Adrenal gland (tissue), 5 donors: ENCODE results near the gene USP10.

Experiments used
- POLR2A ChIP-seq, 2 donors: fragments of 450-650 bp; IDR thresholded peaks; one replicate each; pipeline ENCODE4 v1.6.1; 2017; ENCODE audit warnings: antibody characterized with exemption in 2 of 2, mild to moderate bottlenecking in 2 of 2, moderate library complexity in 1 of 2
- TF ChIP-seq, protein P1 (sequence below), 6 experiments: fragments of 450-650 bp in 4 of 6; fragments of 200-600 bp in 2 of 6; sonication (generic) in 1 of 6; IDR thresholded peaks; 1 replicate in 5 of 6; 2 replicates in 1 of 6; pipeline versions ENCODE4 v1.5.1 to v1.8.0; 2016 to 2021; ENCODE audit warnings: antibody characterized with exemption in 6 of 6, mild to moderate bottlenecking in 2 of 6, moderate library complexity in 1 of 6
- donor health status: DM: no; HTN: no; CAD: no.

DNA sequence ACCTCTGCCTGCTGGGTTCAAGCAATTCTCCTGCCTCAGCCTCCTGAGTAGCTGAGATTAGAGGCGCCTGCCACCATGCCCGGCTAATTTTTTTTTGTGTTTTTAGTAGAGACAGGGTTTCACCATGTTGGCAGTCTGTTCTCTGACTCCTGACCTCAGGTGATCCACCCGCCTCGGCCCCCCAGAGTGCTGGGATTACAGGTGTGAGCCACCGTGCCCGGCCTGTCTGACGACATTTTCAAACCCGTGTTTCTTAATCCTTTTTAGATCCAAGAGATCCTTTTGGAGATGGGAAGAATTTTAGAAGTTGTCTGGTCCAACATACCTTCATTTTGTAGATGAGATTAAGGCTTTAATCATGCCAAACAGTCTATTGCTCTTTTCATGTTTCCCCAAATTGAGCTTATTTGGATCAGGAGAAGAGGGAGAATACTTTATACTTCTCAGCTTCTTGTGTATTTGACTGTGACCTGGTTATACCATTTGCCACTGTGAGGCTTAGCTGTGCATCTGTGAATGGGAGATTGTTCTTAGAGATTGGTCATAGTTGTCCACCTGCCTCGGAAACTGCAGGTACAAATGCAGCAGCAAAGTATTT, 25.8 kb downstream of the USP10 start:
- TF ChIP-seq, protein P1, sequence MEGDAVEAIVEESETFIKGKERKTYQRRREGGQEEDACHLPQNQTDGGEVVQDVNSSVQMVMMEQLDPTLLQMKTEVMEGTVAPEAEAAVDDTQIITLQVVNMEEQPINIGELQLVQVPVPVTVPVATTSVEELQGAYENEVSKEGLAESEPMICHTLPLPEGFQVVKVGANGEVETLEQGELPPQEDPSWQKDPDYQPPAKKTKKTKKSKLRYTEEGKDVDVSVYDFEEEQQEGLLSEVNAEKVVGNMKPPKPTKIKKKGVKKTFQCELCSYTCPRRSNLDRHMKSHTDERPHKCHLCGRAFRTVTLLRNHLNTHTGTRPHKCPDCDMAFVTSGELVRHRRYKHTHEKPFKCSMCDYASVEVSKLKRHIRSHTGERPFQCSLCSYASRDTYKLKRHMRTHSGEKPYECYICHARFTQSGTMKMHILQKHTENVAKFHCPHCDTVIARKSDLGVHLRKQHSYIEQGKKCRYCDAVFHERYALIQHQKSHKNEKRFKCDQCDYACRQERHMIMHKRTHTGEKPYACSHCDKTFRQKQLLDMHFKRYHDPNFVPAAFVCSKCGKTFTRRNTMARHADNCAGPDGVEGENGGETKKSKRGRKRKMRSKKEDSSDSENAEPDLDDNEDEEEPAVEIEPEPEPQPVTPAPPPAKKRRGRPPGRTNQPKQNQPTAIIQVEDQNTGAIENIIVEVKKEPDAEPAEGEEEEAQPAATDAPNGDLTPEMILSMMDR (IDR thresholded peaks at IDR 0.05): no peak
- TF ChIP-seq POLR2A (IDR thresholded peaks at IDR 0.05): no peak
